ENCODE measurements around the gene DLGAP1. TPM values are rescaled to one million over a fixed set of nuclear protein-coding genes. Genes with fewer than 3 reads are reported as not detected.

The DLGAP1 gene
- total RNA-seq, 1 experiment from 2014 or later, result 23.2 TPM

- Histone ChIP-seq H2BK120ac (ENCODE audit: low read depth, low read length, poor library complexity, severe bottlenecking) (no peak overlapping the region), H4K8ac (replicated peaks; ENCODE audit: insufficient read length, low read depth, low read length) (no peak overlapping the region), H3K23ac (ENCODE audit: insufficient read length, low read depth, low read length) (no peak overlapping the region), H2AFZ (ENCODE audit: low read length) (no peak overlapping the region), H2BK5ac (ENCODE audit: insufficient read length, low read length) (no peak overlapping the region), H3K4me1 (ENCODE audit: insufficient read depth, low read length) (no peaks in the 10 kb centered on the region), H4K91ac (ENCODE audit: insufficient read length, low read depth, low read length) (no peak overlapping the region), H3K79me1 (ENCODE audit: insufficient read depth, low read depth, low read length, poor library complexity, severe bottlenecking) (no peaks in the 10 kb centered on the region), H3K4ac (ENCODE audit: low read depth, low read length) (no peak overlapping the region), H4K5ac (ENCODE audit: insufficient read length, low read depth, low read length) (no peak overlapping the region), H2BK20ac (ENCODE audit: low read depth, low read length, poor library complexity, severe bottlenecking) (no peak overlapping the region), H3K56ac (ENCODE audit: insufficient read length, low read depth, low read length) (no peak overlapping the region), H3K9ac (ENCODE audit: extremely low read depth, insufficient read length, low read length) (no peak overlapping the region), H2AK5ac (ENCODE audit: insufficient read length, low read length) (no peak overlapping the region), H3K27me3 (ENCODE audit: insufficient read depth, low read length) (no peaks in the 10 kb centered on the region), H3K4me2 (ENCODE audit: insufficient read depth, insufficient read length, low read length) (no peak overlapping the region), H3K14ac (ENCODE audit: insufficient read depth, low read length) (no peak overlapping the region), H3K27ac (ENCODE audit: insufficient read length, low read depth, low read length) (no peak overlapping the region), H3K9me3 (ENCODE audit: control insufficient read depth, low read depth, low read length) (no peaks in the 10 kb centered on the region), H2BK15ac (ENCODE audit: low read depth, low read length) (no peak overlapping the region), H3K23me2 (ENCODE audit: insufficient read length, low read depth, low read length, poor library complexity, severe bottlenecking) (no peaks in the 10 kb centered on the region), H2BK12ac (ENCODE audit: insufficient read length, low read depth, low read length) (no peak overlapping the region), H4K20me1 (ENCODE audit: control insufficient read depth, insufficient read depth, insufficient read length) (no peaks in the 10 kb centered on the region), H3K79me2 (ENCODE audit: insufficient read depth, low read length) (no peaks in the 10 kb centered on the region), H3T11ph (ENCODE audit: low read length) (no peak overlapping the region), H3K18ac (ENCODE audit: insufficient read length, low read depth, low read length) (no peak overlapping the region)
- DNase-seq, result no peak
- Mint-ChIP-seq H3K36me3 (ENCODE audit: insufficient read depth in 1 of 3, low read depth in 3 of 3) (peaks cover under 1 to 3% (median 1%) of the 10 kb centered on the region in 3 experiments; a peak in 6 of 7 replicates), H3K27me3 (ENCODE audit: low read depth) (no peaks in the 10 kb centered on the region), H3K4me1 (no peaks in the 10 kb centered on the region), H3K9me3 (no peaks in the 10 kb centered on the region), H3K27ac (no peak overlapping the region; a peak in 1 of 7 replicates), H3K4me3 (no peak overlapping the region)
- WGBS (ENCODE audit: extremely low coverage, insufficient read length, low lambda C conversion rate), result no CpG with 5 or more reads among the region's 14 CpGs
- TF ChIP-seq, protein P1, sequence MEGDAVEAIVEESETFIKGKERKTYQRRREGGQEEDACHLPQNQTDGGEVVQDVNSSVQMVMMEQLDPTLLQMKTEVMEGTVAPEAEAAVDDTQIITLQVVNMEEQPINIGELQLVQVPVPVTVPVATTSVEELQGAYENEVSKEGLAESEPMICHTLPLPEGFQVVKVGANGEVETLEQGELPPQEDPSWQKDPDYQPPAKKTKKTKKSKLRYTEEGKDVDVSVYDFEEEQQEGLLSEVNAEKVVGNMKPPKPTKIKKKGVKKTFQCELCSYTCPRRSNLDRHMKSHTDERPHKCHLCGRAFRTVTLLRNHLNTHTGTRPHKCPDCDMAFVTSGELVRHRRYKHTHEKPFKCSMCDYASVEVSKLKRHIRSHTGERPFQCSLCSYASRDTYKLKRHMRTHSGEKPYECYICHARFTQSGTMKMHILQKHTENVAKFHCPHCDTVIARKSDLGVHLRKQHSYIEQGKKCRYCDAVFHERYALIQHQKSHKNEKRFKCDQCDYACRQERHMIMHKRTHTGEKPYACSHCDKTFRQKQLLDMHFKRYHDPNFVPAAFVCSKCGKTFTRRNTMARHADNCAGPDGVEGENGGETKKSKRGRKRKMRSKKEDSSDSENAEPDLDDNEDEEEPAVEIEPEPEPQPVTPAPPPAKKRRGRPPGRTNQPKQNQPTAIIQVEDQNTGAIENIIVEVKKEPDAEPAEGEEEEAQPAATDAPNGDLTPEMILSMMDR (conservative IDR thresholded peaks at IDR 0.05), result no peak
These were observed 707.7 kb downstream of the DLGAP1 start for GRCh38 chr18:3747176-3747973.
